Sigmoid colon (tissue), 7 donors: Measurements from ENCODE around the gene RALY. TPM values are rescaled to one million over a fixed set of nuclear protein-coding genes. Genes with fewer than 3 reads are reported as not detected.

Source experiments
- DNase-seq: peaks from one replicate; pipeline ENCODE4 v3.0.0-alpha.2; 2019
- H3K27ac ChIP-seq, 4 donors: fragments of 200-600 bp; sonication (generic); one replicate each; pipeline ENCODE4 v1.5.1; 2016 to 2019; ENCODE audit warnings: mild to moderate bottlenecking in 1 of 4
- H3K27me3 ChIP-seq, 3 donors: fragments of 200-600 bp; sonication (generic); one replicate each; pipeline ENCODE4 v1.5.1; 2019; ENCODE audit warnings: mild to moderate bottlenecking in 1 of 3
- H3K36me3 ChIP-seq, 4 donors: fragments of 200-600 bp; sonication (generic); one replicate each; pipeline ENCODE4 v1.5.1; 2016 to 2019
- H3K4me1 ChIP-seq, 4 donors: fragments of 200-600 bp; sonication (generic); one replicate each; pipeline ENCODE4 v1.5.1; 2017 to 2019
- H3K4me3 ChIP-seq, 4 donors: fragments of 200-600 bp; sonication (generic); one replicate each; pipeline ENCODE4 v1.5.1; 2017 to 2019; ENCODE audit warnings: mild to moderate bottlenecking in 2 of 4, moderate library complexity in 1 of 4
- H3K9me3 ChIP-seq, 4 donors: fragments of 200-600 bp in 3 of 4; sonication (generic) in 3 of 4; one replicate each; pipeline versions ENCODE4 v1.5.1 to v1.6.1; 2013 to 2019
- EP300 ChIP-seq, 4 donors: sonication (generic); formaldehyde crosslinking; IDR thresholded peaks; one replicate each; pipeline ENCODE4 v1.6.1; 2017; ENCODE audit warnings: antibody characterized with exemption in 4 of 4
- POLR2A ChIP-seq, 2 donors: fragments of 450-650 bp; IDR thresholded peaks; one replicate each; pipeline ENCODE4 v1.6.1; 2016; ENCODE audit warnings: antibody characterized with exemption in 2 of 2, mild to moderate bottlenecking in 2 of 2, moderate library complexity in 2 of 2
- POLR2AphosphoS5 ChIP-seq, 4 donors: sonication (generic); formaldehyde crosslinking; IDR thresholded peaks; one replicate each; pipeline ENCODE4 v1.6.1; 2017; ENCODE audit warnings: antibody characterized with exemption in 4 of 4
- WGBS, 2 donors: extraction: QIAGEN DNeasy Blood & Tissue Kit; methylation state at CpG; one replicate each; pipeline ENCODE4 v1.1.7; 2013; 5-methylcytosine and 5-hydroxymethylcytosine counted together
- intact Hi-C: fragments of 100-400 bp; cut with DNase I; formaldehyde crosslinking; loops from one replicate; pipeline ENCODE4 v1.15.1; 2023
- polyA plus RNA-seq, 3 donors: library from polyadenylated mRNA; stranded (reverse); fragments of 200-250 nt; gene quantifications; one replicate each; pipeline ENCODE4 v1.2.3, GENCODE V29; 2013
- total RNA-seq, 4 donors: library from RNA; depleted of rRNA; stranded (reverse); fragments of >200 nt; gene quantifications; one replicate each; pipeline ENCODE4 v1.1.0, GENCODE V29; 2016
- TF ChIP-seq, protein P1 (sequence below), 4 experiments: fragments of 450-650 bp in 3 of 4; fragments of 200-600 bp in 1 of 4; IDR thresholded peaks; one replicate each; pipeline ENCODE4 v1.5.1; 2016 to 2019; ENCODE audit warnings: antibody characterized with exemption in 4 of 4, mild to moderate bottlenecking in 3 of 4, moderate library complexity in 2 of 4
- donor health status: healthy with polysubstance abuse.
- donor health status: Bipolar disorder and iron deficiency.
- donor health status: healthy.

RALY gene
- total and polyA plus RNA-seq, 7 donors = 75.1 to 233 (median 94.5) TPM

DNA sequence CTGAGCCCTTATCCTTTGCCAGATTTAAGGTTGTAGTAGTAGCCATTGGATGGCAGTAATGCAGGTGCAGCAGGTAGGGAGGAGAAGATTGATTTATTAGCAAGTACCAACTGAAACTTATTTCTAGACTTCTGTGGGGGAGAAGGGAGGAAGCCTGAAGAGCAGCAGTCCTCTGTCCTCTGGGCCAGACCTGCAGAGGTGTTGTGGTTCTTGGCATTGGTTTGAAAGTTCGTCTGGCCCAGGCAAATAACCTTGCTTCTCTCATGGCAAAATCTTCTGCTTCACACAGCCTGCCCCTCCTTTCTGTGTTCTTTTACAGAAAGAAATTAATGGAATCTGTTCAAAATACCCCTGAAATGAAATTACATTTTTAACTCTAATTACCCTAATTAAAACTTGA lies 24.5 kb downstream of the RALY start:
- no peaks in the 10 kb centered on the region for H3K27me3 ChIP-seq
- no peak overlapping the region for H3K4me3 ChIP-seq
- no peak overlapping the region for H3K27ac ChIP-seq
- H3K36me3 ChIP-seq = no peaks in the 10 kb centered on the region
- no peak for DNase-seq
- WGBS, 2 donors = 62 to 68% methylated on average over 1 of the region's 1 CpG
- TF ChIP-seq POLR2AphosphoS5 (IDR thresholded peaks at IDR 0.05) = no peak
- no peak for TF ChIP-seq POLR2A (IDR thresholded peaks at IDR 0.05)
- TF ChIP-seq, protein P1, sequence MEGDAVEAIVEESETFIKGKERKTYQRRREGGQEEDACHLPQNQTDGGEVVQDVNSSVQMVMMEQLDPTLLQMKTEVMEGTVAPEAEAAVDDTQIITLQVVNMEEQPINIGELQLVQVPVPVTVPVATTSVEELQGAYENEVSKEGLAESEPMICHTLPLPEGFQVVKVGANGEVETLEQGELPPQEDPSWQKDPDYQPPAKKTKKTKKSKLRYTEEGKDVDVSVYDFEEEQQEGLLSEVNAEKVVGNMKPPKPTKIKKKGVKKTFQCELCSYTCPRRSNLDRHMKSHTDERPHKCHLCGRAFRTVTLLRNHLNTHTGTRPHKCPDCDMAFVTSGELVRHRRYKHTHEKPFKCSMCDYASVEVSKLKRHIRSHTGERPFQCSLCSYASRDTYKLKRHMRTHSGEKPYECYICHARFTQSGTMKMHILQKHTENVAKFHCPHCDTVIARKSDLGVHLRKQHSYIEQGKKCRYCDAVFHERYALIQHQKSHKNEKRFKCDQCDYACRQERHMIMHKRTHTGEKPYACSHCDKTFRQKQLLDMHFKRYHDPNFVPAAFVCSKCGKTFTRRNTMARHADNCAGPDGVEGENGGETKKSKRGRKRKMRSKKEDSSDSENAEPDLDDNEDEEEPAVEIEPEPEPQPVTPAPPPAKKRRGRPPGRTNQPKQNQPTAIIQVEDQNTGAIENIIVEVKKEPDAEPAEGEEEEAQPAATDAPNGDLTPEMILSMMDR (IDR thresholded peaks at IDR 0.05) = no peak
- no peak for TF ChIP-seq EP300 (IDR thresholded peaks at IDR 0.05)
- intact Hi-C loops = no loop called here
- no peaks in the 10 kb centered on the region for H3K9me3 ChIP-seq
- peaks cover 0 to 68% (median 46%) of the 10 kb centered on the region in 4 donors for H3K4me1 ChIP-seq

DNA sequence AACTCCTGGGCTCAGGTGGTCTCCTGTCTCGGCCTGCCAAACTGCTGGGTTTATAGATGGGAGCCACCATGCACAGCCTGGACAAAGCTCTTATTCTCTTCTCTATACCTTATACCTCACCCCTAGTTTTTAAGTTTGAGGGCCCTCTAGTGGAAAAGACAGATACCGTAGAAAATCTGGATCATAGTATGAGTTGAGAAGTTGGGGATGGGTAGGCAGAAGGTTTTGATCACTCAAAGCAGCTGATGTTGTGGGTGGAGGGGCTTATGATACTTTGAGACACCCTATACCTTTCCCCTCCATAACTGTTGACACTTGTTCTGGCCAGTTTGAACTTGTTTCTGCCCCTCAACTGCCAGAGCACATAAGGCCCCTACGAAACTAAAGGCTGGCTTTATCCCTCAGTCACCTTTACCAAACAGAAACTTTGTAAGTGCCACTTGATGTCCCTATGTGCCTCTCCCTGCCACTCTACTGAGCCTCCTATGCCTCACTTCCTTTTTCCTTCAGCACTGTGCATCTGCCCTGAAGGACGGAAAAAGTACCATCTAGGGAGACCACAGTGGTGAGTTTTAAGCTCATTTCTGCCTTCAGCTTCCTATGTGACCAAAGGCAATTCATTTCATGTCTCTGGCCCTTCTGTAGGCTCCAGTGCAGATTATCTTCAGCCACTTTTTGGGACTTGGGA lies 28.6 kb downstream of the RALY start:
- no peaks in the 10 kb centered on the region for H3K36me3 ChIP-seq
- H3K4me3 ChIP-seq = no peak overlapping the region
- peaks cover 0 to 57% (median 42%) of the 10 kb centered on the region in 4 donors for H3K4me1 ChIP-seq
- TF ChIP-seq POLR2AphosphoS5 (IDR thresholded peaks at IDR 0.05) (no peak), EP300 (IDR thresholded peaks at IDR 0.05) (no peak), POLR2A (IDR thresholded peaks at IDR 0.05) (no peak)
- TF ChIP-seq, protein P1 (IDR thresholded peaks at IDR 0.05) = no peak
- H3K27ac ChIP-seq = no peak overlapping the region
- no peaks in the 10 kb centered on the region for H3K9me3 ChIP-seq
- intact Hi-C loops = no loop called here
- WGBS, 2 donors = 75 to 80% methylated on average over 4 of the region's 4 CpGs
- H3K27me3 ChIP-seq = no peaks in the 10 kb centered on the region
- DNase-seq = no peak

DNA sequence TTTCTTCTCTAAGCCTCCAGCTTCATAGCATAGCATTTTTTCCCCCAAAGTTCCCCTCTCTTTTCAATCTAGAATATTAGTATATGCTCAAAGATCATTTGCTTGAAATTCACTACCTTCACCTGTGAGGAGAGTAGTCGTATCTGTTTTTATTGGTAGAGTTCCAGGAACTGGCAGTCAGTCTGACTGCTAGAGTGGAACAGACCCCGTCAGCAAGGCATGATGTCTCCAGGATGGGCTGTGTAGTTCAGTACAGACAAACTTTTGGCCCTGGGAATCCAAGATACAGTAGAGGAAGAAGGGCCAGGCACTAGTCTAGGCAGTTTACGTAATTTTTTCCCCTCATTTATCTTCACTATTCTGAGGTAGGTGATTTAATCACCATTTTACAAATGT lies 29.1 kb downstream of the RALY start:
- no peak for TF ChIP-seq POLR2A (IDR thresholded peaks at IDR 0.05)
- TF ChIP-seq, protein P1 (IDR thresholded peaks at IDR 0.05) = no peak
- no peak for TF ChIP-seq EP300 (IDR thresholded peaks at IDR 0.05)
- TF ChIP-seq POLR2AphosphoS5 (IDR thresholded peaks at IDR 0.05) = no peak
- Histone ChIP-seq H3K4me1 (peaks cover 0 to 55% (median 37%) of the 10 kb centered on the region in 4 donors), H3K36me3 (no peaks in the 10 kb centered on the region), H3K27me3 (no peaks in the 10 kb centered on the region), H3K4me3 (no peak overlapping the region), H3K9me3 (no peaks in the 10 kb centered on the region), H3K27ac (no peak overlapping the region)
- 68 to 77% methylated on average over 3 of the region's 3 CpGs for WGBS, 2 donors
- no peak for DNase-seq
- intact Hi-C loops = no loop called here

DNA sequence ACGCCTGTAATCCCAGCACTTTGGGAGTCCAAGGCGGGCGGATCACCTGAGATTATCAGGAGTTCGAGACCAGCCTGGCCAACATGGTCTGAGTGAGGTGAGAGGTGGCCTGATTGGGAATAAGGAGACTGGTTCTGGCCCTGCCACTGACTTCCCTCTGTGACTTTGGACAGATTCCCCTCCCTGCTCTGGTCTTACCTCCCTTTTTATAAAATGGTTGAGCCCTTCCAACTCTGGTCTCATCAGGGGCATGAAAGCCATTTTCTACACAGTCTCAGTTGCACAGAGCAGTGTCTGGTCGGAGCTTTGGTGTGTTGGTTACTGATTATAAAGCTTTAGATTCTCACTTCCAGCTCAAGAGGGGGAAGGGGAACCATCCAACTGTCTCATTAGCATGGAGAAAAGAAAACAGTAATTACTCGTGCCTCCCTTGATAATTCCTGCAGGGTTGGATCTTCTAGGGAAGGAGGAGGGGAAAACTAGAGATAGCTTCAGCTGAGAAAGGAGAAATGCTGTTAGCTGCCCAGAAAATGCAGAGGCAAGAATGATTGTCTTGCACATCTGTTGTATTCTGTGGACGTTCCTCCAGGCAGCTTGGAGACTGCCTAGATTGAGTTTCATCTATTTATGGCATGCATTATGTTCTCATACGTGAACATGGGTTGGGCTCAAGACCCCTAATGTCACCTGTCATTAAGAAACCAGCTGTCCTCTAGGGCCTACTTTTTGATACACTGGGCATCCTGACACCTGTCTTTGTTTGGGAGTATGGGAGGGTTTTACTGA lies 30.4 kb downstream of the RALY start:
- TF ChIP-seq, protein P1 (IDR thresholded peaks at IDR 0.05) = no peak
- no peak for TF ChIP-seq POLR2AphosphoS5 (IDR thresholded peaks at IDR 0.05)
- no peak for TF ChIP-seq POLR2A (IDR thresholded peaks at IDR 0.05)
- no peak for TF ChIP-seq EP300 (IDR thresholded peaks at IDR 0.05)
- Histone ChIP-seq H3K27me3 (no peaks in the 10 kb centered on the region), H3K36me3 (no peaks in the 10 kb centered on the region), H3K27ac (no peak overlapping the region), H3K4me1 (peaks cover 0 to 45% (median 32%) of the 10 kb centered on the region in 4 donors), H3K4me3 (no peak overlapping the region), H3K9me3 (no peaks in the 10 kb centered on the region)
- no peak for DNase-seq
- intact Hi-C loops = no loop called here
- WGBS, 2 donors = 53 to 77% methylated on average over 8 of the region's 8 CpGs
